ENCODE data around the gene FOXQ1.

GRCh38 chr6:1266686-1267056 lies 45.2 kb upstream of the FOXQ1 start:
- TF ChIP-seq POLR2AphosphoS5 (IDR thresholded peaks at IDR 0.05; ENCODE audit: low read depth, low read length) (no peak), POLR2A (IDR thresholded peaks at IDR 0.05; ENCODE audit: low read depth, low read length) (no peak), SPI1 (IDR thresholded peaks at IDR 0.05; ENCODE audit: low read depth, low read length) (no peak), POU2F2 (IDR thresholded peaks at IDR 0.05; ENCODE audit: low read depth, low read length) (no peak), TAF1 (IDR thresholded peaks at IDR 0.05; ENCODE audit: low read depth, low read length) (no peak)
